MV-4-11 (cell line): ENCODE results near the gene TLE5.
"Not testable (repeated sequence)": the region's sequence is repeated elsewhere in the genome, so short reads cannot be mapped to it uniquely, and the experiment has no call there.

Source experiments
- DNase-seq: peaks from one replicate; lab custom pipeline; 2025; lab: John Stamatoyannopoulos, UW

Gene TLE5

DNA sequence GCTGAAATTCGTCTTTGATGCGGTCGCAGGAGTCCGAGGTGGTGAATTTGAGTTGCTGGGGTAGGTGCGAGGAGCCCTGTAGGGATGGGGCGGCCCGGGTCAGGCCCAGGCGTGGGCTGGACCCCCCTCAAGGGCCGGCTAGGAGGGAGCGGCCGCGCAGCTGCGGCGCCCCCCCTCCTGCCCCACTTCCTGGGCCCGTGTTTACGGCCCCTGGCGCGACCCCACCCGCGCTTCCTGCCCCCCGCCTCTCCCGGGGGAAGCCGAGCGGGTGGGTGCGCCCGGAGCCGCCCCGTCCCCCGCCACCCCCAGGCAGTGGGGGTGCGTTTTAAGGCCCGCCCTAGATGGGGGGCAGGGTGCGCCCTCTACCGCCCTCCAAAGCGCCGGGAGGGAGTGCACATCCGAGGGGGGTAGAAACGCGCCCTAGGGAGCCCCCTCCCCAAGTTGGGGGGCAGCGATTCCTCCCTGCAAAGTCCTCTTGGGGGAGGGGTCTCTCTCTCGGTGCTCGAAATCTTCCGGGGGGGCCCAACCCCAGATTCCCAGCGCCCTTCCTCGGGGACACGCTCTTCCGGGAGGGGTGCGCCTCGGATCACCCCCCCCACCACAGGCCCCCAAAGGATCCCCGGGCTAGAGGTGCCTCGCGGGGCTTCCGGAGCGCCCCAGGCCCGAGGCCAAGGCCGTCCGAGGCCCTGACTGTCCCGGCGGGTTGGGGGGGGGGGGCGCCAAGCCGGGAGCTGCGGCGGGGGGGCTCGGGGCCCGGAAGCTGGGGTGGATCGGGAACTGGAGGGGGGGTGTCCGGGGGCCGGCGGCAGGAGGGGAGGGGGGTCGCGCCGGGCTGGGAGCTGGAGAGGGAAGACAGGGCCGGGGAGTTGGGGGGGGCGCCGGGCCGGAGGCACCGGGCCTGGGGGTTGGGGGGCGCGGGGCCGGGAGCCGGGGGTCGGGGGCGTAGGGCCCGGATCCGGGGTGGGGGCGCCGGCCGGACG lies 823 bp downstream of the TLE5 start:
- no peak for DNase-seq

DNA sequence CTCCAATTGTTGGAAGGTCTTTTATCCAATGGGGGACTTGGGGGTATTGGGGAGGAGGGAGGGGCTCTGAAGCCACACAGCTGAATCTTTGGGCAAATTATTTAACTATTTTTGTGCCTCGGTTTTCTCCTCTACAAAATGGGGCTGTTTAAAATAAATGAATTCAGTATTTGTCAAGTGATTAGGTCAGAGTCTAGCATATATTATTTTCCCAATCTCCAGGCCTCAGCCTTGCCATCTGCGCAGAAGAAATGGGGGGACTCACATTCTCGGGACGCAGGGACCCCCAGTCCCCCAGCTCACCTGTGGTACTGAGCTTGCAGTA lies 1.5 kb downstream of the TLE5 start:
- DNase-seq = no peak

DNA sequence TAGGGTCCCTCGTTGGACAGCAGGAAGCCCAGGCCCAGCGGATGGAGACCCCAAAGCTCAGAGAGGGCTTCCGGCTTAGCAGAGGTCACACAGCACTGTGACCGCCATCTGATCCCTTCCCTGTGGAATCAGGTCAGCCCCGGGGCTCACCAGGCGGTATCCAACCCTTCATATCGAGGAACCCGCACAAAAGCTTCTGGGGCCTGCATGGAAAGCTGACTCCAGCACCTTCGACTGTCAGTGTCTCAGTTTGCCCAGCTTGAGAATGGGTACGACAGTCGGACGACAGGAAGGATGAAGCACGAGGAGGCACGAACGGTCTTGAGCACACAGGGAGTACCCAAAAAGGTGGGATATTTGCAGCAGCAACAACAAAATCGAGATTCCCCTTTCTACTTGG lies 2.6 kb downstream of the TLE5 start:
- DNase-seq = no peak

DNA sequence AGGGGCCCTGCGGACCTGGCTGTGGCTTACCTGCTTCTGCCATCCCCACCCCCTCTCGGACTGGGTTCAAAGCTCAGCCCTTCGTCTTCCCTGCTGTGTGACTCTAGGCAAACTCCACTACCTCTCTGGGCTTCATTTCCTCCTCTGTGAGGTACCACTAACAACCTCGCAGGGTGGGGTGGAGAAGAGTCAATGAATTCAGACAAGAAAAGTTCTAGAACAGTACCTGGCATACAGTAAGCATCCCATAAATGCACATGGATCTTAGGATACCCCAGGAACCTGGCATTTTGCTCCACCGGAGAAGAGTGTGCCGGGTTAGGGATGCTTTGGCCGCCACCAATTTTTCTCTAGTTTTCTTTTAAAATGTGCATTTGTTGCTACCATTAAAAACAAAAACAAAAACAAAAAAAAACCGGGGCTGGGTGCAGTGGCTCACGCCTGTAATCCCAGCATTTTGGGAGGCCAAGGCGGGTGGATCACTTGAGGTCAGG lies 3.4 kb downstream of the TLE5 start:
- no peak for DNase-seq

DNA sequence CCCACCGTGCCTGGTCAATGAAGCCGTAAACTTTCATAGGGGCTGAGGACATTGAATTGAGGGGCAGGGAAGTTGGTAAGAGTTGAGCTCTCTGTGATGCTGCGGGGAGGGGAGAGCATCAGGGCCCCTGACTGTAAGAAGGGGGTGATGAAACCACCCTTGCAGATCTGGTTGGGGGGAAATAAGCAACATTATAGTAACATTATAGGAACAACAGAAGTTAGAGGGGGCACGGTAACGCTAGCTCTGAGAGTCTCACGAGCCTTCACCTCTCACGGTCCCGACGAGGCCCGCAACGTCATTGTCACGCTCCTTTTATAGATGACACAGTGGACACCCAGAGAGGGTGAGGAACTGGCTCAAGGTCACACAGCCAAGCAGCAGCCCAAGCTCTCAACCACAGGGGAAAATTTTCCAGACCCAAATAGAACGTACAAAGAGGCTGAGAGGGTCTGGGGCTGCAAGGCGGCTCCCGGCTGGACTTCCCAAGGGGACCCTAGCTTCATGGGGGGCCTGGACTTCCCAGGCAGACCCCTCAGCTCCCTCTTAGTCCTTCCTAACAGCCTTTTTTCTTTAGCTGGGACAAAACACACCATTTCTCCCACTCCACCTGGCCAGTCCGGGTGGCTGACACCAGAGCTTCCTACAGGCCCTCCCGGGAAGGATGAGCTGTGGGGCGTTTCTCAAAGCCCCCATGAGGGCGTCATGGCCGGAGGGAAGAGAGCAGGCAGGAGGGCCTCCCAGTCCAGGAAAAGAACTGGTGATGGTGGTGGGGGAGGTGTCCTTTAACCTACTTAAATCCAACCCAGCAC lies 4.1 kb downstream of the TLE5 start:
- no peak for DNase-seq

DNA sequence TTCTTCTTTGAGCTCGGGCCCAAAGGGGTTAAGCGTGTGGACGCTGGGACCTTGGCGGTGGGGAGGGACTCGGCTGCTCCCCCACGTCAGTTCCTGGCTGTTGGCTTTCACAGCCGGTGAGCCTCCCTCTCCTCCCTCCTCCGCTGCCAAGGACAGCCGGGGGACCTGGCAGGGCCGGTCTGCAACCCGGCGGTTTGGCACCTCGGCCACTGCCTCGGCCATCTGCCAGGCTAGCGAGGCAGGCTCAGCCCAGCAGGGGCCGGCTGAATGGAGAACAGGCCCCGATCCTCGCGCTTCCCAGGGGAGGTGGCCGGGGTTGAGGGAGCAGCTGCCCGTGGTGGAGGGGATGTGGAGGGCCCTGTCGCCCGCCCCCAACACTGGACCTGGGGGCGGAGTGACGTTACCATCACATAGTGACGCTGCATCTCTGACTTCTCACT lies 5.0 kb downstream of the TLE5 start:
- DNase-seq = no peak

DNA sequence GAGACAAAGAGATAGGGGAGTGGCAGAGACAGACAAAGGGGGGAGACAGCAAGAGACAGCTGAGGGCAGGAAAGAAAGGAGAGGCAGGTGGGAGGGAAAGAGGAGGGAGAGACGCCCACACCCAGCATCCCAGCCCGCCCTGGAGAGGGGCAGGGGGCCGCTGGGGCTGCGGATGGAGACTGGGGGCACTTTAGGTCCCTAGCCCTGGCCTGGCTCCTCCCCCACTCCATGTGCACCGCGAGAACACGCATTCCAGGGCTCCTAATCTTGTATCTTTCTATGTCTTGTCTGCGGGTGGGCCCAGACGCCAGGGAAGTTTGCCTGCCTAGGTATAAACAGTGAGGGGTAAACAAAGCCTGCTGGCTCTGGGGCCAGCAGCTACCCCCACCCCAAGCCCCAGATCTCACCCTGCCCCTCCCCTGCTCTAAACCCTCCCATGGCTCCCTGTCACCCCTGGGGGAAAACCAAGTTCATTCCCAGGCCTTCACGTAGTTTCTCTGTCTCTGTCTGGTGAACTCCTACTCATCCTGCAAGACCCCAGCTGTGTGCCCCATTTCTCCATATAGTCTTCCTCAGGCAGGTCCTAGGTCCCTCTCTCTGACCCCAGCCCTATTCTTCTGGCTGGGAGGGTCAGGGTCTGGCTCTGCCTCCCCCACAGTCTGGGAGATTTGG lies 5.7 kb downstream of the TLE5 start:
- DNase-seq = no peak

DNA sequence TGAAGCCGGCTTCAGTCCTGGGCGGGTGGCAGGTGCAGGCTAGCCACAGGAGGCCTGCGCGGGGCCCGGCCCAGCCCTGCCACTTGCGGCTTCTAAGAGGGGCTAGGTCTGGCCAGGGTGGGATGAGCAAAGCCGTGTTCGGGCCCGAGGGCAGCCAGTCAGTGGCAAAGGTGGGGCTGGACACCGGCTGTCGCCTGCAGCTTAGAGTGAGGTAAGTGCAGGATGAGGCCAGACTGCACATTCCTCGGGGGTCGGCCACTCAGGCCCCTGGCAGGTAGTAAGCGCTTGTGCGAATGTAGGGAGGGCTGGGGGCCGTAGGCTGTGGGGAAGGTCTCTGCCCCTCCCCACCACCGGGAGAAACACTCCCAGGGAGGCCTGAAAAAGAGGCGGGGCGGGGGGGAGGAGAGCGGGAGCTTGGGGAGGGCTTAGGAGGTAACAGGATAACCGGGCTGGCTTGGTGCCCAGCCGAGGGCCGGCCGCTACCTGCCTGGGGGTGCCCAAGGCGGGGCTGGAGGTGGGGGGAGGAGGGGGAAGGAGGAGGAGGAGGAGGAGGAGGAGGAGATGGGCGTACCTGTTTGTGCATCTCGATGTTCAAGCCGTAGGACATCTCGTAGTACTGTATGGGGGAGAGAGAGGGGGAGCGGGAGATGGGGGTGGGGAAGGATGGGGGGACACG lies 6.4 kb downstream of the TLE5 start:
- no peak for DNase-seq

DNA sequence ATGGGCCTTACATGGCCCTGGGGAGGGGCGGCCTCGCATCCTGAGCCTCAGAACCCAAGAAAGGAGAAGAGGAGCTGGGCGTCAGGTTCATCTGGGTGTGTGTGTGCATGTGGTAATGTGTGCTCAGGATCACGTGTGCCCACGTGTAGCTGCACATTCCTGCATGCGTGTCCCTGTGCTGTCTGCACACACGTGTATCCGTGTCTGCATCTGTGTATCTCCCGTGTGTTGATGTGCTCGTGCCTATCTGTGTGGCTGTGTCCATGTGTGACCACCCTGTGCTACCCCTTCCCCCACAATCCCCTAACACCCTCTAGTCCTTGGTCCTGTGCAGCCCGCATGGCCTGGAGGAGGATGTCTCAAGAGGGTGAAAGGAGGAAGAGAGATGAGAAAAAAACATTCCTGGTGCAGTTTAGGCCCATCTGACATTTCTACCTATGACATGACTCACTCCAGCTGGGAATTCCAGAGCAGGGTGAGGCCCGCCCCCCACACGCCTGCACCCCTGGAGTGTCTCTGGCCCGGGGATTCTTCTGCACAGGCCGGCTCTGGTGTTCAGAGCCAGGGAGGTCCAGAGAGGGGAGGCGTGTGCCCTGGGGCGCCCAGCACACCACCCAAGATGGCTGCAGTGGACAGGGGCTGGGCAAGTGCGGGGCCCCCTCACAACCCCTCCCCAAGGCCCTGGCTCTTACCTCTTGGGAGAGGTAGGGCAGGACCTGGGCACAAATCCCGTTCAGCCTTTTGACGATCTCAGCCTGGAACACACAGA lies 7.1 kb downstream of the TLE5 start:
- DNase-seq = no peak

DNA sequence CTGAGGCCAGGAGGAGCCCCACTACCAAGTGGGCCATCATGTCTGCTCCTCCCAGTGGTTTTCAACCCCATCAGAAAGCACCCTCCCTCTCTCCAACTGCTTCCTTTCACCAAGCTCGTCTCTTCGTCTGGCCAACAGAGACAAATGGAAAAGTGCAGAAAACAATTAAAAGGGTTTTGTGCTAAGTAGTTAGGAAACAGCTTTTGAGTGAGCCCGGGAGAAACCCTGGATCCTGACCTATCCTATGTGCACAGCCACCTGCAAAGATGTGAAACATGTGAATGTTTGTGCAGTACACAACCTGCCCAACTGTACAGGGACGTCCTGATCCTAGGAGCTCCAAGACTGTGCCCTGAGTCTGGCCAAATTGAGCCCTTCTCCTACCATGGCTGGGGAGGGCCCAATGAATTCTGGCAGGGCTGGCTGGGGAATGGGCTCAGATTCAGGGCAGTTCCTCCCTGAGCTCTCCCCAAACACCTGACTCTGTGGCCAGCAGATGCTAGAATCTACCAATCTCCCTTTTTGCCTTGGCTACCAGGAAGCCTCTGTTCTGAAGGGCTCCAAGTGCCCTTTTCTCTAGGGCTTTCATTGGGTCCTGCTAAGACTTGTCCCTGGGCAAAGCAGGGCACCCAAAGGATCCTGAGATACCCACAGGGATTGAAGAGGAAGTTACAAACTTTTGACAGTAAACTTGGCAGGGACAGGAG lies 7.9 kb downstream of the TLE5 start:
- DNase-seq = no peak

DNA sequence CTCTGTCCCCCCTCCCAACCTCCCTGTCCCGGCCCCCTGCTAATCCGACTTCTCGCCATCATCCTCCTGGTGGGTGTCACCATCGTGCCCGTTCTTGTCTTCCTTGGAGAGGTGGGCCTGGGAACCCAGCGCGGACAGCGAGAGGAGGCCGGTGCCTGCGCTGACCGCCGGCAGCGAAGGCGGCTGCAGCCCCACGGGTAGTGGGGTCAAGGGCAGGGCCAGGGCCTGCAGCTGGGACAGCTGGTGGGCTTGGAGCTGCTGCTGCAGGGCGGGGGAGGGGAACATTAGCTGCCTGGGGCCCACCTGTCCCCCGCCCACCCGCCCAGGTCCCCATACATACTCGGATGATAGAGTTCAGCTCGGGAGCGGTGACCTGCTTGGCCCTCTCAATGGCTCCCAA lies 8.5 kb downstream of the TLE5 start:
- no peak for DNase-seq

DNA sequence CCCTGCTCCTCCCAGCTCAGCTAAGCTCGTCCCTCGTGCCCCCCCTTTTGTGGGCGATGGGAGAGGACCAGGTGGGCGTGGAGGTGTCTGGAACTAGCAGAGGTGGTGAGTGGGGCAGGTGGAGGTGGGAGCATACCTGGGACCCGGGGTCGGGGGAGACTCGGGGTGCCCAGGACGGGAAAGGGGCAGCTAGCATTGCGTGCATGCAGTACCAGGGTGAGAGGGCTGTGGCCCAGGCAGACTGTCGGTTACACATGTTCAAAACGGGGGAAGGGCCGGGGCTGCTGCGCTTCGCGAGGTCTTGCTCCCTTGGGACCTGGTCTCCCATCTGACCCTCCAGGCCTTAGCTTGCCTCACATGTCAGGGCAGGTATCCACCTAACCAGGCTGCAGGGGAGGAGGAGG lies 9.1 kb downstream of the TLE5 start:
- DNase-seq = no peak

DNA sequence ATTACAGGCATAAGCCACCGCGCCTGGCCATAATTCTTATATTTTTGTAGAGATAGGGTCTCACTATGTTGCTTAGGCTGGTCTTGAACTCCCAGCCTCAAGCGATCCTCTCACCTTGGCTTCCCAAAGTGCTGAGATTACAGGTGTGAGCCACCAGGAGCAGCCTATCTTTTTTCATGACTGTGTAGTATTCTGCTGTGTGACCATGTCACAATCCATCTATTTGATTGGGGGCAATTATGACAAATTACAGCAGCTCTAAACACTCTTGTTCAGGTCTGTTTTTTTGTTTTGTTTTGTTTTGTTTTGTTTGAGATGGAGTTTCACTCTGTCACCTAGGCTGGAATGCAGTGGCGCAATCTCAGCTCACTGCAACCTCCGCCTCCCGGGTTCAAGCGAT lies 12.3 kb downstream of the TLE5 start:
- not testable (repeated sequence) for DNase-seq

DNA sequence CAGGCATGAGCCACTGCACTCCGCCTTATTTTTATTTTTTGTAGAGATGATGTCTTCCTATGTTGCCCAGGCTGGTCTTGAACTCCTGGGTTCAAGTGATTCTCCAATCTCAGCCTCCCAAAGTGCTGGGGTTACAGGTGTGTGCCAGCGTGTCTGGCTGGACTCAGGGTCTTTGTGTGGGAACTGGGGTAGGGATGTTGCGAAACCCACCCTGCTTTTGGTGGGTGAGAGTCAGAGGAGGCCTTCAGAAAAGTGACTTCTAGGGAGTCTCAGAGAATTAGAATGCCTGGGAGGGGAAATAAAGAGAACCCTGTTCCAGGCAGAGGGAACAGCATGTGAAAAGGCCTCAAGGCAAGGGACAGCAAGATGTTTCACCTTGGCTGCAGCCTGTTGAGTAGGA lies 13.2 kb downstream of the TLE5 start:
- no peak for DNase-seq

DNA sequence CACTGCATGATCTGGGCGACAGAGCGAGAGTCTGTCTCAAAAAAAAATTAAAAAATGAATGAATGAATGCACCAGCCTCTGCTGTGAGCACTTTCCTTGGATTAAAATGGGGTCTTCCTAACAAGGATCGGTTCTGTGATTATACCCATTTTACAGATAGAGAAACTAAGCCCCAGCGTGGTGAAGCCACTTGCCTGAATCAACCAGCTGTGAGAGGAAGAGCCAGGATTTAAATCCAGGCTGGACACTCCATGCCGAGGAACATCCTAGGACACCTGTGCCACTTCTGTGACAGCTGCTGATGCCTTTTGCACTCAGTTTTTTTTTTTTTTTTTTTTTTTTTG lies 14.1 kb downstream of the TLE5 start:
- DNase-seq = no peak

DNA sequence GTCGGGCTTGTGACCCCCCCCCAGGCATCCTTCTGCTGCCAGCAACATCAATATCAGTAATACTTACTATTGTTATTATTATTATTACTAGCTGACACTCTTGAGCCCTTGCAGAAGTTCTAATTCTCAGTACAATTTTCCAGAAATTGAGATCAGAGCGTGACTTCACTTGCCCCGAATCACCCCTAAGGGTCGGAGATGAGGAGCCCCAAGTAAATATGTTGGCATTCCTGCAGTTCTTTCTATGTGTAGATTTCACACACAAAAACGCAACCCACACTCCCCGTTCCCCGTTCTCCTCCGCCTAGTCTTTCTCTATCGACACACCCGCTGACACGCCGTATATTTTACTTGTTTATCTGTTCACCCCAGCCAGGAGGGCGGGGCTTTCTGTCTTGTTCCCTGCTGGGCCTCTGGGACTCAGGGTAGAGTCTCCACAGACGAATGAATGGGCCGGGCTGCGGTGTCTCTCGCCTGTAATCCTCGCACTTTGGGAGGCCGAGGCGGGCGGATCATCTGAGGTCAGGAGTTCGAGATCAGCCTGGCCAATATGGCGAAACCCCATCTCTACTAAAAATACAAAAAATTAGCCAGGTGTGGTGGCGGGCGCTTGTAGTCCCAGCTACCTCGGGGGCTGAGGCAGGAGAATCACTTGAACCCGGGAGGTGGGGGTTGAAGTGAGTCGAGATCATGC lies 14.7 kb downstream of the TLE5 start:
- DNase-seq = peak; percentile 81

DNA sequence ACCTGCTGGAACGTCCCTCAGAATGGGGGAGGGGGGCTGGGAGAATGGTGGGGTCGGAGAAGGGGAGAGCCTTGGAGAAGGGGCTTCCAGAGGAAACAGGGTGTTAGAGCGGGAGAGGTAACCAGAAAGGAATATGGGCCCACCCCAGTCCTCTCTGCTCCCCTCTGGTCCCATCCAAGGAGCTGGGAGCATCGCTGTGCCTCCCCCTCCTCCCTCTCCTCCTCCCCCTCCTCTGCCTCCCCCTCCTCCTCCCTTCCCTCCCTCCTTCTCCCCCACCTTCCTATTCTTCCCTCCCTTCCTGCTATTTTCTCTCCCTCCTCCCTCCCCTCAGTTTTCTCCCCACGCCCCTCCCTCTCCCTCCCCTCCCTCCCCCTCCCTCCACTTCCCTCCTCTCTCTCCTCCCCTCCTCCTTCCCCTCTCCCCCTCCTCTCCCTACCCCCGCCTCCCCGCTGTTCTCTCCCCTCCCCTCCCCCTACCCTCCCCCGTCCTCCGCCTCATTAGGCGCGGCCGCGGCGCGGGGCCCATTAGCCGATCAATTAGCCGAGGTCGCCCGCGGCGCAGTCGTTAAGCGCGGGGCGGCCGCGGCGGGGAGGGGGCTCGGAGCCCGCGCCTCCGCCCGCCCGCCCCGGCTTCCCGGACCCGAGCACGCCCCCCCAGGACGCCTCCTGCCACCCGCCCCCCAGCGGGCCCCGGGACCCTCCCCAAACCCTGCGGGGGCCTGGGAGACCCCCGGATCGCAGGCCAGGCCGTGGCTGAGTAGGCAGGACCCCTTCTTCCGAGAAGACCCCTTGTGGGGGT lies 15.4 kb downstream of the TLE5 start:
- DNase-seq = no peak

DNA sequence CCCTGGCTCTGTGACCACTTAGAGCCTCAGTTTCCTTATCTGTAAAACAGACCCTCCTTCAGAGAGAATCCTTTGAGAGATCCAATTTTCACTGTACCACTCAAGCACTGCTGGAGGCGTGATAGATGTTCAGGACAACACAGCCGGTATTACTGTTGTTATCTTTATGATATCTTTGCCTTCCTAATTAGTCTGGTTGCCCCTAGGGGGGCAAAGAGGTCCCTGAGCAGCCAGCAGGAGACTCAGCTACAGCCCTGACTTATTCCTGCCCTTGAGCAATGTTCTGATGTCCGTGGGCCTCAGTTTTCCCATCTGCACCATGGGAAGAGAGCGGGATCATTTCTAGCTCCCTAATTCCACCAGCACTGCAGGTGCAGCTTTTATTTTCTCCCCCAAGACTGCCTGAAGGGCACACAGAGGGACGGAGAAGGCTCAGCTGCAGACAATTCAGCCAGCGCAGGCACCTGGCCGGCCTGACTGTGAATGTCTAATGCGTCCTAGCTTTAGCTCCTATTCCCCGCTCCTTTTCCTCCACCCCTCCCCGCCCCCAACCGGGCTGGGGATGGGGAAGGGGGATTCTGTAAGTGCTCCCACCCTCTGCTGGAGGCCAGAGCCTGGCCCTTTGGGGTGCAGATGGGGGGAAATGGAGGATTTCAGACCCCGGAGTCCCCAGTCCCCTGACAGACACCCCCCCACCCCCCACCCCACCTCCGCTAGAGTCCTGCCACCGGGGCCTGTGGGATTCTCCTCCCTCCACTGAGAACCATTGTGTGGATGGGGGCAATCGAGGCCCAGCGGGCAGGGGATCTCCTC lies 16.2 kb downstream of the TLE5 start:
- no peak for DNase-seq
